GM13977 (cell line): ENCODE data around the gene AP4E1.

Experiments
- DNase-seq: peaks from one replicate; pipeline ENCODE4 v3.0.0; 2012; ENCODE audit warnings: low spot score
- in situ Hi-C: fragments of 300-500 bp; cut with MboI; formaldehyde crosslinking; loops from one replicate; pipeline ENCODE4 v1.12.0; 2022; ENCODE audit warnings: low sequenced_read_pairs, low pct_unique_long_range_greater_than_20kb, mixed read lengths, inconsistent platforms; ENCODE audit not compliant: unreplicated experiment
- TF ChIP-seq, protein P1 (sequence below): IDR thresholded peaks from 2 replicates; pipeline ENCODE4 v1.5.1; 2012; ENCODE audit warnings: mild to moderate bottlenecking, control low read depth; ENCODE audit not compliant: insufficient read depth; ENCODE audit errors: extremely low read depth, missing control alignments

Gene AP4E1

DNA sequence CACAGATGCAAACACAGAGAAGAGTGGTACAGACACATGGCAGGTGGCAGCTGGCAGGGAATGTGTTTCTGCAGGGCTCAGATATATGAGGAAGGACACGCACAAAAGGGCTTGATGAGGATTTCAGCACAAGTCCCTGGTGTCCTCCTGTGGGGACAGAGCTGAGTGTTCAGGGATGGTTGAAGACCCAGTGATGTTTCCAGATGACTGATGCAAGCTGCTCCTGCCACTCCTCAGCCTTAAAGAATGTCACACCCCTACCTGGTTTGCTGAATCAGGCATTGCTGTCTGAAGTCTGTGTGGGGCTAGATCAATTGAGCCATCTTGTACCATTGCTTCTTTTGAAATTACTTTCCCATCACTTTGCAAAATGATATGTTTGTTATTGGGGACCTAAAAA lies 146.1 kb downstream of the AP4E1 start:
- TF ChIP-seq, protein P1, sequence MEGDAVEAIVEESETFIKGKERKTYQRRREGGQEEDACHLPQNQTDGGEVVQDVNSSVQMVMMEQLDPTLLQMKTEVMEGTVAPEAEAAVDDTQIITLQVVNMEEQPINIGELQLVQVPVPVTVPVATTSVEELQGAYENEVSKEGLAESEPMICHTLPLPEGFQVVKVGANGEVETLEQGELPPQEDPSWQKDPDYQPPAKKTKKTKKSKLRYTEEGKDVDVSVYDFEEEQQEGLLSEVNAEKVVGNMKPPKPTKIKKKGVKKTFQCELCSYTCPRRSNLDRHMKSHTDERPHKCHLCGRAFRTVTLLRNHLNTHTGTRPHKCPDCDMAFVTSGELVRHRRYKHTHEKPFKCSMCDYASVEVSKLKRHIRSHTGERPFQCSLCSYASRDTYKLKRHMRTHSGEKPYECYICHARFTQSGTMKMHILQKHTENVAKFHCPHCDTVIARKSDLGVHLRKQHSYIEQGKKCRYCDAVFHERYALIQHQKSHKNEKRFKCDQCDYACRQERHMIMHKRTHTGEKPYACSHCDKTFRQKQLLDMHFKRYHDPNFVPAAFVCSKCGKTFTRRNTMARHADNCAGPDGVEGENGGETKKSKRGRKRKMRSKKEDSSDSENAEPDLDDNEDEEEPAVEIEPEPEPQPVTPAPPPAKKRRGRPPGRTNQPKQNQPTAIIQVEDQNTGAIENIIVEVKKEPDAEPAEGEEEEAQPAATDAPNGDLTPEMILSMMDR, result no peak
- DNase-seq, result no peak
- in situ Hi-C loops, result no loop called here
